ENCODE results near the gene USB1. TPM values are rescaled to one million over a fixed set of nuclear protein-coding genes. Genes with fewer than 3 reads are reported as not detected.

USB1 gene
- total and polyA plus RNA-seq, 2 donors: 4.5 to 31.4 TPM

DNA sequence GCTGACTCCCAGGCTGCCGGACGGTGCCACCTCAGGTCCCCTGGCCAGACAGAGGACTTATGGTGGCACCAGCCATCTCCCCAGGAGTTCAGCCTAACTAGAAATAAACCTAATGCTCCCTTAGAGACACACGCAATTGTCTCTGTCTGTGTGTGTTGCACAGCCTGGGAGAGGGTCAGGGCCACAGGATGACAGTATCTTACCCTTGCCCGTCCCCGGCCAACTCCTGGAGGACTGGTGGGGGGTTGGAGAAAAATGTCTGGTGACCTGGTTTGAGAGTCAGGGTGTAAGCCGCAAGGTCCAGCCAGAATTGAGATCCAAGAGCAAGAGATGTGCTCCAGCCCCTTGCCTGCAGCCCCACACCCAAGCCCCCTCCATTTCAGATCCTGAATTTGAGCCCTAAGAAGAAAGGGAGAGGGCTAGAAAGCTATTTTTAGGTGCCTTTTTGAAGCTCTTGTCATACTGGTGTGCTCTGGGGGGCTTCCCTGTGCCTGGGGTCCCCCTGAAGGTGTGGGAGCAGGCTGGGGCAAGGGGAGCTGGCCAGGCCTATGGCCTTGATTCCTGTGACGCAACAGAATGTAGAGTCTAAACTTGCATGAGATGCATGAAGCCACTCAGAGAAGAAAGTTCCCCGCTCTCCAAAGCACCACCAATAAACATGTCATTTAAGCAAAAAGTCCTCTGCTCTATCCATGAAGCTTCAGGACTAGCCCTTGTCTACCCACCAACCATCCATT, 13.6 kb upstream of the USB1 start:
- Histone ChIP-seq H3K27me3 (ENCODE audit: control insufficient read depth in 2 of 2, insufficient read depth in 1 of 2, low read length in 1 of 2) (peaks cover 16 to 44% of the 10 kb centered on the region in 2 donors), H3K27ac (ENCODE audit: low read depth in 1 of 2, low read length in 1 of 2) (no peak overlapping the region), H3K9me3 (ENCODE audit: control insufficient read depth in 2 of 2, insufficient read depth in 1 of 2, low read length in 1 of 2) (peaks cover 0 to 9% of the 10 kb centered on the region in 2 donors), H3K4me3 (ENCODE audit: low read length in 2 of 2) (no peak overlapping the region), H3K4me1 (ENCODE audit: control insufficient read depth in 2 of 2, insufficient read depth in 2 of 2, low read length in 2 of 2) (peaks cover 7 to 15% of the 10 kb centered on the region in 2 donors), H3K36me3 (ENCODE audit: control insufficient read depth in 2 of 2, insufficient read depth in 2 of 2, low read length in 1 of 2) (no peaks in the 10 kb centered on the region)
- no peak for DNase-seq (ENCODE audit: low read depth in 6 of 9, low spot score in 9 of 9)
- whole genome bisulfite sequencing: 98% methylated on average over 8 of the region's 8 CpGs

DNA sequence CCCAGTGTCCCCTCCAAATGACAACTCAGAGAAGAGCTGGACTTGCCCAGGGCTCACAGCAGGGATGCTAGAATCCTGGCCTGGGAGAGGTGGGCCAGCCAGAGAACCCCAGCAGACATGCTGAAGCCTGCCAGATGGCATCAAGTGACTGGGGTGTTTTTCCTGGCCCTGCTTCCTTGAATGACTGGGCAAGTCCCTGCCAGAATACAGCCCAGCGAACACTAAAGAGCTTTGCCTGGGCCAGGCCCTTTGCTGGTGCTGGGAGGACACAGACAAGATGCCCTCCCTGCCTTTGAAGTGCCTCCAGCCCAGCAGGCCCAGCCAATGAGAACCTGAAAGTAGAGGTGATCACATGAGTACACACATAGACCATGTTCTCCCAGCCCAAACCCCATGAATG, 12.3 kb upstream of the USB1 start:
- peaks cover 0 to 9% of the 10 kb centered on the region in 2 donors for H3K9me3 ChIP-seq (ENCODE audit: control insufficient read depth in 2 of 2, insufficient read depth in 1 of 2, low read length in 1 of 2)
- H3K27me3 ChIP-seq (ENCODE audit: control insufficient read depth in 2 of 2, insufficient read depth in 1 of 2, low read length in 1 of 2): peaks cover 16 to 38% of the 10 kb centered on the region in 2 donors
- WGBS: 67% methylated on average over 1 of the region's 1 CpG
- peaks cover 0 to 4% of the 10 kb centered on the region in 2 donors for H3K36me3 ChIP-seq (ENCODE audit: control insufficient read depth in 2 of 2, insufficient read depth in 2 of 2, low read length in 1 of 2)
- no peak overlapping the region for H3K27ac ChIP-seq (ENCODE audit: low read depth in 1 of 2, low read length in 1 of 2)
- H3K4me1 ChIP-seq (ENCODE audit: control insufficient read depth in 2 of 2, insufficient read depth in 2 of 2, low read length in 2 of 2): peaks cover 7 to 21% of the 10 kb centered on the region in 2 donors
- DNase-seq (ENCODE audit: low read depth in 6 of 9, low spot score in 9 of 9): peak in 1 of 9 donors; percentile 27
- no peak overlapping the region for H3K4me3 ChIP-seq (ENCODE audit: low read length in 2 of 2)

DNA sequence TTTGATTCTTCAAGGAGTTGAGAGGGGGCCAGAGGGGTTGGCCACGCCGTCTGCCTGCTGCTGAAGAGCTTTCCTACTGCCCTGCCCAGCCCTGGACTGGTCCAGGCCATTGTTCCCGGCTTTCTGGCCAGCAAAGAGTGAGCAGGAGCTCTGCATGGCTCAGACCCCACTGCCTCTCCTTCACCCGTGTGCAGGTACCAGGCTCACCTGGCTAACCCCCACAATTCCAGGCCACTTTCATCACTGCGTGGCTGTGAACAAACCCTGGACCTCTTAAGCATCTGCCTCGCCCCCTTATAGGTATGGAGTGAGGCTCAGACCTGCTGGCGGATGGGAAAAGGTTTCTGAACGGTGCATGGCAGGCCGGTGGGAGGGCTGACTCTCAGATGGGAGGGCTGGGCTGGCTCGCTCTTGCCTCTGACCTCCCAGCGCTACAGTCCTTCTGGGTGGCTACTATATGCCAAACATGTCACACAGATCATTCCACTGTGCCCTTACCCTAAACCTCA, 9.6 kb upstream of the USB1 start:
- no peak overlapping the region for H3K4me3 ChIP-seq (ENCODE audit: low read length in 2 of 2)
- 97% methylated on average over 11 of the region's 11 CpGs for WGBS
- no peak overlapping the region for H3K27ac ChIP-seq (ENCODE audit: low read depth in 1 of 2, low read length in 1 of 2)
- H3K36me3 ChIP-seq (ENCODE audit: control insufficient read depth in 2 of 2, insufficient read depth in 2 of 2, low read length in 1 of 2): peaks cover 3 to 19% of the 10 kb centered on the region in 2 donors
- peaks cover 5 to 13% of the 10 kb centered on the region in 2 donors for H3K27me3 ChIP-seq (ENCODE audit: control insufficient read depth in 2 of 2, insufficient read depth in 1 of 2, low read length in 1 of 2)
- H3K9me3 ChIP-seq (ENCODE audit: control insufficient read depth in 2 of 2, insufficient read depth in 1 of 2, low read length in 1 of 2): no peaks in the 10 kb centered on the region
- H3K4me1 ChIP-seq (ENCODE audit: control insufficient read depth in 2 of 2, insufficient read depth in 2 of 2, low read length in 2 of 2): peaks cover 0 to 6% of the 10 kb centered on the region in 2 donors
- DNase-seq (ENCODE audit: low read depth in 6 of 9, low spot score in 9 of 9): no peak

DNA sequence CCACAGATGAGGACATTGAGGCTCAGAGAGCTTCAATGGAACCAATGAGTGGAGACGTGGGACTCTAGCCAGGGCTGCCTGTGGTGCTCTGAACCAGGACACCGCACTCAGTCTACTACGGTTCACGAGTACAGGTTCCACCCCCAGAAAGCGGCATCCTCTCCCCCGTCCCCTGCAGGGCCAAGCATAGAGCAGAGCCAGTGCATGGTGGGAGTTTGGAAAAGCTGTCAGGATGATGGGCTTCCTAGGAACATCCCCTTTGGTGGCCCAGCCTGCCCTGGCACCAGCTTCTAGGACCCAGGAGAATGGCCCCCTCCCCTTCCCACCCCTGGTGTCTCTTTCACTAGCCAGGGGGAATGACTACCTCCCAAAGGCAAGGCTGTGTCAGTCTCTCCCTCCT, 9.1 kb upstream of the USB1 start:
- H3K27ac ChIP-seq (ENCODE audit: low read depth in 1 of 2, low read length in 1 of 2): no peak overlapping the region
- no peaks in the 10 kb centered on the region for H3K9me3 ChIP-seq (ENCODE audit: control insufficient read depth in 2 of 2, insufficient read depth in 1 of 2, low read length in 1 of 2)
- DNase-seq (ENCODE audit: low read depth in 6 of 9, low spot score in 9 of 9): no peak
- no peak overlapping the region for H3K4me3 ChIP-seq (ENCODE audit: low read length in 2 of 2)
- 99% methylated on average over 6 of the region's 6 CpGs for WGBS
- H3K4me1 ChIP-seq (ENCODE audit: control insufficient read depth in 2 of 2, insufficient read depth in 2 of 2, low read length in 2 of 2): peaks cover 0 to 6% of the 10 kb centered on the region in 2 donors
- peaks cover 8 to 24% of the 10 kb centered on the region in 2 donors for H3K36me3 ChIP-seq (ENCODE audit: control insufficient read depth in 2 of 2, insufficient read depth in 2 of 2, low read length in 1 of 2)
- peaks cover 5 to 8% of the 10 kb centered on the region in 2 donors for H3K27me3 ChIP-seq (ENCODE audit: control insufficient read depth in 2 of 2, insufficient read depth in 1 of 2, low read length in 1 of 2)

DNA sequence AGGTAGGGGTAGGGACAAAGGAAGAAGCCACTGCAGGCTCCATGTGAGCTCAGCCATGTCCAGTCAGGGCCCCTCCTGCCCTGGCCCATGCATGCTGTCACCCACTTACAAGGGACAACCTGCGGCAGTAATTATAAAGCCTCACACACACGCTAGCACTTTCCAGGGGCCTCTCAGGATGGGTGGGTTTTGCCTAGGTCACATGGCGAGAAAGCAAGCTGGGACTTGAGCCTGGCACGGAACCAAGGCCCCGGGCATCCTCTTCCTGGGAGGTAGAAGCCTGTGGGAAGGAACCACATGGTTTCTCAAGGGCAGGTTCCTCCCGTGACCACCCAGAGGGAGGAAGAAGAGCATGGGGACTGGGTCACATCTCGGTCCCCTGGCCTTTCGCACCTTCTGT, 7.8 kb upstream of the USB1 start:
- Histone ChIP-seq H3K4me3 (ENCODE audit: low read length in 2 of 2) (no peak overlapping the region), H3K9me3 (ENCODE audit: control insufficient read depth in 2 of 2, insufficient read depth in 1 of 2, low read length in 1 of 2) (no peaks in the 10 kb centered on the region), H3K36me3 (ENCODE audit: control insufficient read depth in 2 of 2, insufficient read depth in 2 of 2, low read length in 1 of 2) (peaks cover 16 to 36% of the 10 kb centered on the region in 2 donors), H3K4me1 (ENCODE audit: control insufficient read depth in 2 of 2, insufficient read depth in 2 of 2, low read length in 2 of 2) (peaks cover 0 to 9% of the 10 kb centered on the region in 2 donors), H3K27ac (ENCODE audit: low read depth in 1 of 2, low read length in 1 of 2) (no peak overlapping the region), H3K27me3 (ENCODE audit: control insufficient read depth in 2 of 2, insufficient read depth in 1 of 2, low read length in 1 of 2) (no peaks in the 10 kb centered on the region)
- 88% methylated on average over 8 of the region's 8 CpGs for WGBS
- no peak for DNase-seq (ENCODE audit: low read depth in 6 of 9, low spot score in 9 of 9)

DNA sequence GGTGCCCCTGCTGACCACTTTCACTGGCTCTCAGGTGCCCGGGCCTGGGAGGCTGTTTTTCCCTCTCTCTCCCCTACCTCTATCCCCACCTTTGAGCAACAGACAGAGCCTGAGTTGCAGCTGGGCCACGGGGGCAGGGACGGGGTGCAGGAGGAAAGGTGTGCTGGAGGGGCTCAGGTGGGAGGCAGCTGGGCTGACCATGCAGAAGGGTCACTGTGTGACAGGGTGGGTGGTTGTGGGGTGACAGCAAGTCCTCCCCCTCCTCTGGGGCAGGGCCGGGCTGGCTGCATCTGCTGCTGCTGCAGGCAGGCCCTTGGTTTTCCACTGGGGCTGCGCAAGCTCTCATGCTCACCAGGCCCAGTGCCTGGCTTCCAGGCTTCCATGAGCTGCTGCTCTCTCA, 7.3 kb upstream of the USB1 start:
- Histone ChIP-seq H3K4me3 (ENCODE audit: low read length in 2 of 2) (no peak overlapping the region), H3K27me3 (ENCODE audit: control insufficient read depth in 2 of 2, insufficient read depth in 1 of 2, low read length in 1 of 2) (no peaks in the 10 kb centered on the region), H3K9me3 (ENCODE audit: control insufficient read depth in 2 of 2, insufficient read depth in 1 of 2, low read length in 1 of 2) (no peaks in the 10 kb centered on the region), H3K36me3 (ENCODE audit: control insufficient read depth in 2 of 2, insufficient read depth in 2 of 2, low read length in 1 of 2) (peaks cover 16 to 36% of the 10 kb centered on the region in 2 donors), H3K4me1 (ENCODE audit: control insufficient read depth in 2 of 2, insufficient read depth in 2 of 2, low read length in 2 of 2) (peaks cover 0 to 12% of the 10 kb centered on the region in 2 donors), H3K27ac (ENCODE audit: low read depth in 1 of 2, low read length in 1 of 2) (no peak overlapping the region)
- no peak for DNase-seq (ENCODE audit: low read depth in 6 of 9, low spot score in 9 of 9)
- WGBS: 96% methylated on average over 5 of the region's 5 CpGs

DNA sequence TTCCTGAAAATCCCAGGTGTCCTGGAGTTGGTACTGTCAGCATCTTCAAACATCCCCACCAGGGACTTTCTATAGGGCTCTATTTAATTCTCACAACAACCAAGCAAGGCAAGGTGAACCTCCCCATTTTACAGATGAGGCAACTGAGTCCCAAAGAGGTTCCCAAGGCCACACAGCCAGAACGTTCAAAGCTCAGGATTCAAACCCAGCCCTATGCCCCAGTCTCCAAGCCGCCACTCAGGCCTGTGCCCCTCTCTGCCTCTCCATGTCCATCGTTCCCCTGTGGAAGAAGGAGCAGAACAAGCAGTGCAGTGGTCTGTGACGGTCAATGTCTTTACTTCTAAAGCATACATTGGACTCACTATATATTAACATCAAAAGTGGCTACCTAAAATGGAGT, 6.8 kb upstream of the USB1 start:
- Histone ChIP-seq H3K9me3 (ENCODE audit: control insufficient read depth in 2 of 2, insufficient read depth in 1 of 2, low read length in 1 of 2) (no peaks in the 10 kb centered on the region), H3K27ac (ENCODE audit: low read depth in 1 of 2, low read length in 1 of 2) (no peak overlapping the region), H3K27me3 (ENCODE audit: control insufficient read depth in 2 of 2, insufficient read depth in 1 of 2, low read length in 1 of 2) (no peaks in the 10 kb centered on the region), H3K36me3 (ENCODE audit: control insufficient read depth in 2 of 2, insufficient read depth in 2 of 2, low read length in 1 of 2) (peaks cover 16 to 36% of the 10 kb centered on the region in 2 donors), H3K4me1 (ENCODE audit: control insufficient read depth in 2 of 2, insufficient read depth in 2 of 2, low read length in 2 of 2) (peaks cover 3 to 17% of the 10 kb centered on the region in 2 donors), H3K4me3 (ENCODE audit: low read length in 2 of 2) (no peak overlapping the region)
- WGBS: 97% methylated on average over 4 of the region's 4 CpGs
- DNase-seq (ENCODE audit: low read depth in 6 of 9, low spot score in 9 of 9): no peak

DNA sequence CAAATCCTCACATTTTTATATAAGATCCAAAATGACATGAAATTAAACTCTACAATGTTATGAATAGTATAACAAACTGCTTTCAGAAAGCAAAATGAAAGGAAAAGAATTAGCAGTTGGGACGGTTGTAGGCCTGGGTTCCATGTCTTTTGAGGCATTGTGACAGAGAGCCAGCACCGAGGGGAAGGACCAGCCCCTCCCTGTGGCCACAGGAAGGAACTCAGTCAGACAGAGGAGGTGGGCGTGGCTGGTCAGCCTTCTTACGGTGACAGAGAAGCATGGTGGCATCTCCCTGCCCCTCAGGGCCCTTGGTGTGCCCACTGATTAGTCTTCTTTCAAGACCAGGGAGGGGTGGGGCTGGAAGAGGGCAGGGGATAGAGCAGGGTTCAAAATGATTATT, 6.4 kb upstream of the USB1 start:
- DNase-seq (ENCODE audit: low read depth in 6 of 9, low spot score in 9 of 9): no peak
- 45% methylated on average over 4 of the region's 4 CpGs for WGBS
- no peaks in the 10 kb centered on the region for H3K27me3 ChIP-seq (ENCODE audit: control insufficient read depth in 2 of 2, insufficient read depth in 1 of 2, low read length in 1 of 2)
- H3K9me3 ChIP-seq (ENCODE audit: control insufficient read depth in 2 of 2, insufficient read depth in 1 of 2, low read length in 1 of 2): no peaks in the 10 kb centered on the region
- H3K4me3 ChIP-seq (ENCODE audit: low read length in 2 of 2): no peak overlapping the region
- H3K4me1 ChIP-seq (ENCODE audit: control insufficient read depth in 2 of 2, insufficient read depth in 2 of 2, low read length in 2 of 2): peaks cover 5 to 21% of the 10 kb centered on the region in 2 donors
- peaks cover 16 to 36% of the 10 kb centered on the region in 2 donors for H3K36me3 ChIP-seq (ENCODE audit: control insufficient read depth in 2 of 2, insufficient read depth in 2 of 2, low read length in 1 of 2)
- H3K27ac ChIP-seq (ENCODE audit: low read depth in 1 of 2, low read length in 1 of 2): no peak overlapping the region

DNA sequence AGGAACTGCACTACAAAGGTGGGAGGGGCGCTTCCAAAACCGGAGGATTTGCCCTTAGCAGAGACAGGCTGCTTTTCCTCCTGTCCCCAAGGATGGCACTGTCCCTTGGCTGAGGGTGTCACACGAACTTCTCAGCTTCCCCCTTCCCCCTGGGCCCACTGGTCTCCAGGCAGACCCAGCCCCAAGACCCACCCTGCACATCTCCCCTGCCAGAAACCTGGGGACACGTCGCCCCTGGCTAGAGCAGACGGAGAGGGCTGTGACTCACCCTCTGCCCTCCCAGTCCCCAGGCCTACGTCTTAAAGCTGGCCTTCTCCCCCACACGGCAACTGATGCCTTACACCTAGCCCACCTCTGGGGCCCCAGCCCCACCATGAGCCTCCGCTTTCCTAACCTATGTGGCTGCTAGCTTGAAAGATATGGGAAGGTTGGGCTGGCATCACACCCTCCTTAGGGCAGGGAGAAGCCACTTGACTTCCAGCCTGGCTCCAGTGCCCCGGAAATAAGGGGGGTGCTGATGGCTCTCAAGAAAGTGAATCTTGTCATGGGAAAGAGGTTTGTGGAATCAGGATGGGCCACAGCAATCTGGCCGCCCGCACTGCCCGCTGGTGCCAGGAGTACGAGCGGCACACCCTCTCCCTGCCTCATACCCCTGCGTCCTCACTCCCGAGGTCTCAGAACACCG, 5.3 kb upstream of the USB1 start:
- H3K27ac ChIP-seq (ENCODE audit: low read depth in 1 of 2, low read length in 1 of 2): no peak overlapping the region
- DNase-seq (ENCODE audit: low read depth in 6 of 9, low spot score in 9 of 9): no peak
- H3K36me3 ChIP-seq (ENCODE audit: control insufficient read depth in 2 of 2, insufficient read depth in 2 of 2, low read length in 1 of 2): peaks cover 16 to 36% of the 10 kb centered on the region in 2 donors
- H3K4me1 ChIP-seq (ENCODE audit: control insufficient read depth in 2 of 2, insufficient read depth in 2 of 2, low read length in 2 of 2): peaks cover 6 to 24% of the 10 kb centered on the region in 2 donors
- H3K9me3 ChIP-seq (ENCODE audit: control insufficient read depth in 2 of 2, insufficient read depth in 1 of 2, low read length in 1 of 2): peaks cover 0 to 1% of the 10 kb centered on the region in 2 donors
- no peaks in the 10 kb centered on the region for H3K27me3 ChIP-seq (ENCODE audit: control insufficient read depth in 2 of 2, insufficient read depth in 1 of 2, low read length in 1 of 2)
- 98% methylated on average over 18 of the region's 18 CpGs for WGBS
- no peak overlapping the region for H3K4me3 ChIP-seq (ENCODE audit: low read length in 2 of 2)

Data from thymus (tissue), 11 donors.